IMR-90 (cell line): ENCODE measurements around the gene PTPRG. TPM values are rescaled to one million over a fixed set of nuclear protein-coding genes. Genes with fewer than 3 reads are reported as not detected.

ENCODE experiments used
- ATAC-seq: fragments of 200-7000 bp; cut with Tn5 transposase; 2 replicates; pipeline ENCODE4 v1.9.1; 2020; ENCODE audit warnings: low read depth, mild to moderate bottlenecking, moderate library complexity
- BruUV-seq: library from RNA; stranded (reverse); fragments of 400-500 nt; replicated peaks from 2 replicates; lab custom pipeline; 2021; lab: Mats Ljungman, UMichigan
- CTCF ChIA-PET: fragments of 300-600 bp; formaldehyde crosslinking; extraction: SDS; loops from one replicate; lab custom pipeline; 2021; ENCODE audit warnings: antibody characterized with exemption; lab: Yijun Ruan, JAX
- POLR2A ChIA-PET: fragments of 300-600 bp; sonication (Branson Sonifier 250); formaldehyde crosslinking; loops from one replicate; lab custom pipeline; 2022; ENCODE audit warnings: antibody characterized with exemption; ENCODE audit not compliant: unreplicated experiment; lab: Charles Lee
- DNase-seq: peaks from one replicate; pipeline ENCODE4 v3.0.0; 2013
- H2AFZ ChIP-seq: replicated peaks from 2 replicates; pipeline ENCODE3; 2013; ENCODE audit warnings: low read length, mild to moderate bottlenecking; ENCODE audit not compliant: poor library complexity
- H2AK5ac ChIP-seq: 2 replicates; pipeline ENCODE4 v1.6.1; 2013; ENCODE audit warnings: low read depth, low read length, inconsistent platforms
- H2AK9ac ChIP-seq: replicated peaks from 2 replicates; pipeline ENCODE3; 2013; ENCODE audit warnings: mild to moderate bottlenecking, low read depth, low read length, moderate library complexity; ENCODE audit not compliant: poor library complexity
- H2BK120ac ChIP-seq: 2 replicates; pipeline ENCODE4 v1.6.1; 2013; ENCODE audit warnings: low read depth, low read length, inconsistent platforms
- H2BK15ac ChIP-seq: 3 replicates; pipeline ENCODE4 v1.6.1; 2013; ENCODE audit warnings: low read depth, low read length, inconsistent platforms
- H2BK20ac ChIP-seq: 2 replicates; pipeline ENCODE4 v1.6.1; 2013; ENCODE audit warnings: low read depth, mild to moderate bottlenecking, inconsistent platforms, low read length, moderate library complexity
- H2BK5ac ChIP-seq: 2 replicates; pipeline ENCODE4 v1.6.1; 2013; ENCODE audit warnings: mild to moderate bottlenecking, low read depth, low read length, inconsistent platforms; ENCODE audit not compliant: poor library complexity, severe bottlenecking
- H3K14ac ChIP-seq: replicated peaks from 2 replicates; pipeline ENCODE4 v1.6.1; 2013; ENCODE audit warnings: low read depth, low read length, inconsistent platforms
- H3K18ac ChIP-seq: 2 replicates; pipeline ENCODE4 v1.6.1; 2013; ENCODE audit warnings: low read depth, low read length, control low read depth
- H3K23ac ChIP-seq: 2 replicates; pipeline ENCODE4 v1.6.1; 2013; ENCODE audit warnings: low read depth, low read length, inconsistent platforms
- H3K27ac ChIP-seq: 2 replicates; pipeline ENCODE4 v1.5.1; 2013; ENCODE audit warnings: mild to moderate bottlenecking, control low read depth, low read length; ENCODE audit not compliant: insufficient read depth
- H3K27me3 ChIP-seq: 2 replicates; pipeline ENCODE4 v1.6.1; 2013; ENCODE audit warnings: low read length; ENCODE audit not compliant: control insufficient read depth, insufficient read depth
- H3K36me3 ChIP-seq: 2 replicates; pipeline ENCODE4 v1.6.1; 2013; ENCODE audit warnings: low read length, mixed read lengths; ENCODE audit not compliant: control insufficient read depth, insufficient read depth
- H3K4ac ChIP-seq: 2 replicates; pipeline ENCODE4 v1.6.1; 2013; ENCODE audit warnings: low read depth, low read length, inconsistent platforms
- H3K4me1 ChIP-seq: 2 replicates; pipeline ENCODE4 v1.6.1; 2013; ENCODE audit warnings: low read length, mixed read lengths; ENCODE audit not compliant: control insufficient read depth, insufficient read depth
- H3K4me2 ChIP-seq: 2 replicates; pipeline ENCODE4 v1.6.1; 2013; ENCODE audit warnings: low read depth, mild to moderate bottlenecking, control low read depth, low read length, moderate library complexity
- H3K4me3 ChIP-seq: 2 replicates; pipeline ENCODE4 v1.5.1; 2013; ENCODE audit warnings: low read depth, mild to moderate bottlenecking, control low read depth, low read length, moderate library complexity; ENCODE audit not compliant: insufficient read depth
- H3K56ac ChIP-seq: 2 replicates; pipeline ENCODE4 v1.6.1; 2013; ENCODE audit warnings: low read length, inconsistent platforms; ENCODE audit not compliant: insufficient read depth; ENCODE audit errors: extremely low read depth
- H3K79me1 ChIP-seq, 2 experiments: 2 replicates each; pipeline ENCODE4 v1.6.1; 2013; ENCODE audit warnings: low read length in 2 of 2, inconsistent platforms in 1 of 2, low read depth in 1 of 2
- H3K9ac ChIP-seq: 2 replicates; pipeline ENCODE4 v1.6.1; 2013; ENCODE audit warnings: low read depth, low read length, control low read depth
- H3K9me1 ChIP-seq: 2 replicates; pipeline ENCODE4 v1.6.1; 2013; ENCODE audit warnings: low read length, inconsistent platforms; ENCODE audit not compliant: insufficient read depth
- H3K9me3 ChIP-seq: 2 replicates; pipeline ENCODE4 v1.6.1; 2013; ENCODE audit warnings: low read length; ENCODE audit not compliant: control insufficient read depth, insufficient read depth
- H4K20me1 ChIP-seq: 2 replicates; pipeline ENCODE4 v1.6.1; 2013; ENCODE audit warnings: low read length, inconsistent platforms; ENCODE audit not compliant: insufficient read depth
- H4K5ac ChIP-seq: 2 replicates; pipeline ENCODE4 v1.6.1; 2013; ENCODE audit warnings: mild to moderate bottlenecking, low read depth, low read length, control low read depth
- H4K8ac ChIP-seq, 2 experiments: 2 replicates each; pipeline ENCODE4 v1.6.1; 2013; ENCODE audit warnings: low read depth in 2 of 2, low read length in 2 of 2, control low read depth in 1 of 2, inconsistent platforms in 1 of 2
- H4K91ac ChIP-seq: 2 replicates; pipeline ENCODE4 v1.6.1; 2013; ENCODE audit warnings: low read depth, low read length, inconsistent platforms; ENCODE audit not compliant: insufficient read depth
- BHLHE40 ChIP-seq: fragments of 150-350 bp; IDR thresholded peaks from 2 replicates; pipeline ENCODE4 v1.6.1; 2016; ENCODE audit warnings: mild to moderate bottlenecking, low read depth, low read length
- CHD1 ChIP-seq: IDR thresholded peaks from 2 replicates; pipeline ENCODE4 v1.6.1; 2012; ENCODE audit warnings: low read depth, low read length, improper control_type of control experiment
- CTCF ChIP-seq: conservative IDR thresholded peaks from 2 replicates; pipeline ENCODE4 v1.5.1; 2012; ENCODE audit warnings: mild to moderate bottlenecking, low read depth, low read length, improper control_type of control experiment
- ELK1 ChIP-seq: fragments of 150-350 bp; IDR thresholded peaks from 2 replicates; pipeline ENCODE4 v1.6.1; 2016; ENCODE audit warnings: low read depth, mild to moderate bottlenecking, low read length, moderate library complexity, borderline replicate concordance
- FOS ChIP-seq: fragments of 150-350 bp; IDR thresholded peaks from 2 replicates; pipeline ENCODE4 v1.6.1; 2016; ENCODE audit warnings: low read depth, low read length
- MAFK ChIP-seq: IDR thresholded peaks from 2 replicates; pipeline ENCODE4 v1.6.1; 2012; ENCODE audit warnings: low read depth, low read length, improper control_type of control experiment
- MAZ ChIP-seq: IDR thresholded peaks from 2 replicates; pipeline ENCODE4 v1.6.1; 2012; ENCODE audit warnings: low read depth, mild to moderate bottlenecking, low read length, improper control_type of control experiment, moderate library complexity, borderline replicate concordance
- MXI1 ChIP-seq: IDR thresholded peaks from 2 replicates; pipeline ENCODE4 v1.6.1; 2012; ENCODE audit warnings: low read depth, mild to moderate bottlenecking, low read length, moderate library complexity, borderline replicate concordance
- NFE2L2 ChIP-seq: fragments of 150-350 bp; IDR thresholded peaks from 2 replicates; pipeline ENCODE4 v1.6.1; 2016; ENCODE audit warnings: low read depth, mild to moderate bottlenecking, low read length
- POLR2A ChIP-seq: IDR thresholded peaks from 2 replicates; pipeline ENCODE4 v1.6.1; 2012; ENCODE audit warnings: mild to moderate bottlenecking, low read depth, low read length
- RAD21 ChIP-seq: IDR thresholded peaks from 2 replicates; pipeline ENCODE4 v1.6.1; 2012; ENCODE audit warnings: low read length, improper control_type of control experiment
- RCOR1 ChIP-seq: IDR thresholded peaks from 2 replicates; pipeline ENCODE4 v1.6.1; 2012; ENCODE audit warnings: mild to moderate bottlenecking, low read length, improper control_type of control experiment; ENCODE audit not compliant: insufficient replicate concordance
- RFX5 ChIP-seq: IDR thresholded peaks from 2 replicates; pipeline ENCODE4 v1.8.0; 2012; ENCODE audit warnings: low read depth, mild to moderate bottlenecking, low read length, moderate library complexity
- SMC3 ChIP-seq: fragments of 150-350 bp; IDR thresholded peaks from 2 replicates; pipeline ENCODE4 v1.6.1; 2016; ENCODE audit warnings: low read depth, mild to moderate bottlenecking, antibody characterized with exemption, low read length, moderate library complexity
- USF2 ChIP-seq: fragments of 150-350 bp; IDR thresholded peaks from 2 replicates; pipeline ENCODE4 v1.6.1; 2017; ENCODE audit warnings: mild to moderate bottlenecking, antibody characterized with exemption, low read length, low read depth
- WGBS, 2 experiments: methylation state at CpG; one replicate each; pipeline versions ENCODE4 v1.1.5 to v1.1.7; 2013; ENCODE audit warnings: missing lambda C conversion rate in 2 of 2; ENCODE audit not compliant: insufficient read length in 1 of 2; ENCODE audit errors: extremely low coverage in 2 of 2; 5-methylcytosine and 5-hydroxymethylcytosine counted together
- dilution Hi-C: fragments of 300-500 bp; cut with HindIII; formaldehyde crosslinking; loops from one replicate; pipeline ENCODE4 v1.14.3; 2018; ENCODE audit warnings: low sequenced_read_pairs; ENCODE audit not compliant: unreplicated experiment
- in situ Hi-C: fragments of 300-500 bp; cut with MboI; formaldehyde crosslinking; loops from 3 replicates; pipeline ENCODE4 v1.14.3; 2019; ENCODE audit warnings: low sequenced_read_pairs, inconsistent platforms, mixed read lengths
- intact Hi-C: fragments of 100-400 bp; cut with micrococcal nuclease; formaldehyde crosslinking; loops from 2 replicates; pipeline ENCODE4 v1.10.0; 2022
- polyA plus RNA-seq, 3 experiments: library from polyadenylated mRNA; depleted of rRNA; stranded (reverse); fragments of >200 nt; gene quantifications; 2 replicates each; pipeline ENCODE4 v1.2.3, GENCODE V29; 2012; ENCODE audit warnings: low replicate concordance in 1 of 3
- total RNA-seq: library from RNA; depleted of rRNA; stranded (reverse); fragments of >200 nt; gene quantifications from 2 replicates; pipeline ENCODE4 v1.2.3, GENCODE V29; 2012

The PTPRG gene
- total and polyA plus RNA-seq, 2 of the 4 experiments (the other 2 are of a cell fraction), result 7.7 to 31.0 TPM

GRCh38 chr3:61936344-61936937 is 375.1 kb downstream of the PTPRG start:
- no CpG with 5 or more reads among the region's 6 CpGs for WGBS, 2 experiments
- peak; percentile 15 for DNase-seq

More at GRCh38 chr3:61936344-61936937, 375.1 kb downstream of the PTPRG start:
- no peak overlapping the region for H2BK20ac ChIP-seq
- H3K4me2 ChIP-seq, result no peak overlapping the region
- H4K20me1 ChIP-seq, result 0 out of 2 replicates have a peak, but pooled peaks cover 4% of the 10 kb centered on the region
- intact Hi-C loops, result loop anchor here (5.0 kb wide), 1 partner anchor 374 kb away; the partner anchor contains the start of gene PTPRG
- no peak overlapping the region for H3K4me3 ChIP-seq
- CTCF ChIA-PET, result interaction anchor here (0.6 to 1.3 kb wide), 8 partner anchors 9 to 188 kb away, joined by 3 to 6 read pairs (median 4); no protein-coding TSS in a partner anchor
- H3K23ac ChIP-seq, result no peak overlapping the region
- H3K9me1 ChIP-seq, result 0 out of 2 replicates have a peak, but pooled peaks cover 2% of the 10 kb centered on the region
- H3K14ac ChIP-seq, result no peak overlapping the region
- no peaks in the 10 kb centered on the region for H3K9me3 ChIP-seq
- dilution Hi-C loops, result no loop called here
- no peaks in the 10 kb centered on the region for H3K4me1 ChIP-seq
- in situ Hi-C loops, result no loop called here
- no peak overlapping the region for H3K18ac ChIP-seq
- H3K56ac ChIP-seq, result no peak overlapping the region
- H2AK5ac ChIP-seq, result no peak overlapping the region
- H4K91ac ChIP-seq, result no peak overlapping the region
- no peak overlapping the region for H2BK5ac ChIP-seq
- H2BK120ac ChIP-seq, result no peak overlapping the region
- no peak overlapping the region for H3K27ac ChIP-seq
- ATAC-seq, result peak; percentile 63; the same call in 1 of the 2 replicates
- no peaks in the 10 kb centered on the region for H3K36me3 ChIP-seq
- H4K8ac ChIP-seq, result no peak overlapping the region
- no peak overlapping the region for H3K9ac ChIP-seq
- TF ChIP-seq USF2, result no peak
- no peak for TF ChIP-seq NFE2L2
- TF ChIP-seq CHD1, result no peak
- TF ChIP-seq BHLHE40, result no peak
- no peak for TF ChIP-seq MAFK
- TF ChIP-seq FOS, result no peak
- no peak for TF ChIP-seq MXI1
- TF ChIP-seq RAD21, result peak; percentile 41
- no peak for TF ChIP-seq RFX5
- TF ChIP-seq POLR2A, result no peak
- TF ChIP-seq ELK1, result no peak
- peak; percentile 52 for TF ChIP-seq SMC3
- TF ChIP-seq MAZ, result no peak
- TF ChIP-seq CTCF, result peak; percentile 46
- no peak for TF ChIP-seq RCOR1
- BruUV-seq, result no TSS peak
- no peak overlapping the region for H4K5ac ChIP-seq
- POLR2A ChIA-PET, result no interaction called here
- no peaks in the 10 kb centered on the region for H3K27me3 ChIP-seq
- peaks cover 16 to 30% of the 10 kb centered on the region in 2 experiments; a peak in 3 of 4 replicates for H3K79me1 ChIP-seq
- no peak overlapping the region for H2BK15ac ChIP-seq
- H2AK9ac ChIP-seq, result no peak overlapping the region
- H3K4ac ChIP-seq, result no peak overlapping the region
- no peak overlapping the region for H2AFZ ChIP-seq
